ENCODE measurements around the gene SYCE1L. TPM values are rescaled to one million over a fixed set of nuclear protein-coding genes. Genes with fewer than 3 reads are reported as not detected.
"Not testable (repeated sequence)": the region's sequence is repeated elsewhere in the genome, so short reads cannot be mapped to it uniquely, and the experiment has no call there.

SYCE1L gene
- total RNA-seq, 1 donor from 2014 or later, result 2.3 TPM

DNA sequence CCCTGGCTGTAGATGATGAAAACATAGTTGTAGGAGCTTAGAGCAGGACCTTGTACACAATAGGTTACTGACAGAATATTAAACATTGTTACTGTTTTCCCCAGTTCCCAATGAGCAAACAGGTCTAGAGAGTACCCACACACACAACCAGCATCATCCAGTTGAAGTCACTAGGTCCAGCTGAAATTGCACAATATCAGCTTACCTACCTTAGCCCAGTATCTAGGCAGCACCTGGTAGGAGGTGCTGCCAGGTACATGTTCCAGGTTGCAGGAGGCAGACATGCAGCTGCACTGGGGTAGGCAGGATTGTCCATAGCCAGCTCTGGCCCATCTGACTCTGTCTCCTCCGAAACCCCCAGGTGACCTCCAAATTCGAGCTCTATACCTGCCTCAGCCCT lies 1.5 kb upstream of the SYCE1L start:
- DNase-seq (ENCODE audit: low spot score), result no peak

DNA sequence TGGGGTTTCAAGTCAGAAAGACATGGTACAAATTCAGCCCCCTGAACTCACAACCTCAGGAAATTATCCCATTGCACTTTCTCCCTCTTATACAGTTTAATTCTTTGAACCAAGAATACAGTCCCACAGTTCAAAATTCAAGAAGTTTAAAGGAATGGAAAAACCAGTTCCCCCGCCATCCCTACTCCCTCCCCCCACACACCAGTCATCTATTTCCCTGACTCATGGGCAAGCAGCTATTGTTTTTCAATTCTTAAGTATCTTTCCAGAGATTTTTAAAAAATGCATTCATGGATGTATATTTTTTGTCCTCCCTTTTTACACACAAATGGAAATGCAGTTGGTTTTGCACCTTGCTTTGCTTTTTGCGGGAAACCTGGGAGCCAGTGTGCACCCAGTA lies 7.3 kb downstream of the SYCE1L start:
- DNase-seq (ENCODE audit: low spot score), result no peak

DNA sequence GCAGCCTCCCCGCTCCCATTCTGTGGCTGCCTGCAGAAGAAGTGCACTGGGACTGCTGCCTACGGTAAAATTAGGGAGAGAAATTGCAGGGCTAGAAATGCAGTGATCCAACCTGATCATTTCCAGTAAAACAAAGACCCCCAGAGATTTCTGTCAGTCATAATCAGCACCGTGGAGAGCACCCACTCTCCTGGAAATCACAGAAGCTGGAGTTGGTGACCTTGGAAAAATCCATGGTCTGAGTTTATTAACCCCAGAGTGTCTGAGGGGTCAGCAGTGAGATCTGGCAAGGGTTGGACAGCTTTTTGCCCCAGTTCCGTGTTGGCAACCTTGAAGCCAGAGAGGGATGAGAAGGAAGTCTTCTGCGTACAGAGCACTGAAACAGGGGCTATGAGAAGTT lies 7.8 kb downstream of the SYCE1L start:
- no peak for DNase-seq (ENCODE audit: low spot score)

DNA sequence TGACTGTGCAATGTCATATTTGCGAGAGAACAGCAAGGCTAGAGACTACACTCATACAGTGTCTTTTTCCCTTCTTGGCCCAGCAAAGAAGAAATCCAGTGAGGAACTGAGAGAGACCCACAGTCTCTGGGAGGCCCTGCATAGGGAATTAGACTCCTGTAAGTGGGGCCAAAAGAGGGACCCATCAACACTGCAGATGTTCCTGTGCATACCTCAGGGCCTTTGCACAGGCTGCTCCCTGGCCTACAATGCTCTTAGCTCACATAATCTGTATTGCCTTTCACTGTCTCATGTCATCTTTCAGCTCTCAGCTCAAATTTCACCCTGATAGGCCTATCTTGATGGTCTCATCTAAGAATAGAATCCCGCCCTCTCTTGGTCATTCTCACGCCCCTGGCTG lies 9.2 kb downstream of the SYCE1L start:
- DNase-seq (ENCODE audit: low spot score), result no peak

DNA sequence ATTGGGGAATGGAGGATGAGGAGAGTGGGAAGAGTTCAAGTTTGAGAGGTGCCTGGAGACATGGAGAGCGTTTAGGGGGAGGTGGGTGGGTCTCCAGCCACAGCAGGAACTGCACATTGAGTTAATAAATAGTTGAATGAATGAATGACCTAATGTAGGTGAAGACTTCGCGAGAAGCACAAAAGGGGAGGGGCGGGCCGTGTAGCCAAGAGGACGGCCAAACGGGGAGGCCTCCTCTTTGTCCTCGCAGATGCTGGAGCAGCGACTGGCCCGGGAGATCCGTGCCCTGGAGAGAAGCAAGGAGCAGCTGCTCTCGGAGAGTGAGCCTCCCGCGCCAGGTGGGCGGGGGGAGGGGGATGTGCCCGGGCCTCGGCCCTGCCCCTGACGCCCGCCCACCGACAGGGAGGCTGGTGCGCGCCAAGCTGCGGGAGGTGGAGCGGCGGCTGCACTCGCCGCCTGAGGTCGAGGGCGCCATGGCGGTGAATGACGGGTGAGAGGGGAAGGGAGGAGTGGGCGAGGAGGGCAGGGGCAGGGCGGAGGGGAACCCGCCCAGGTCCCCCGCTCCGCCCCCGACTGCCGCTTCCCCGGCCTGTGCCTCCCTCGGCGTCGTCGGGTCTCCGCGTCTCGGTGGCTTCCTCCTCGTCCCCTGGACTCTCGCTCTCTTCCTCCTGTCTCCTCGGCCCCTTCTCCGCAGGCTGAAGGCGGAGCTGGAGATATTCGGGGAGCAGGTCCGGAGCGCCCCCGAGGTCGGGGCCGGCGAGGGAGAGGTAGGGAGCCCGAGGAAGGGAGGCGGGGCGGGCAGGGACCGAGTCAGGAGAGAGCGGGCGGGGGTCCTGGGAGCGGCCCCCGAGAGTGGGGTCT lies 12.9 kb downstream of the SYCE1L start:
- no peak for DNase-seq (ENCODE audit: low spot score)

DNA sequence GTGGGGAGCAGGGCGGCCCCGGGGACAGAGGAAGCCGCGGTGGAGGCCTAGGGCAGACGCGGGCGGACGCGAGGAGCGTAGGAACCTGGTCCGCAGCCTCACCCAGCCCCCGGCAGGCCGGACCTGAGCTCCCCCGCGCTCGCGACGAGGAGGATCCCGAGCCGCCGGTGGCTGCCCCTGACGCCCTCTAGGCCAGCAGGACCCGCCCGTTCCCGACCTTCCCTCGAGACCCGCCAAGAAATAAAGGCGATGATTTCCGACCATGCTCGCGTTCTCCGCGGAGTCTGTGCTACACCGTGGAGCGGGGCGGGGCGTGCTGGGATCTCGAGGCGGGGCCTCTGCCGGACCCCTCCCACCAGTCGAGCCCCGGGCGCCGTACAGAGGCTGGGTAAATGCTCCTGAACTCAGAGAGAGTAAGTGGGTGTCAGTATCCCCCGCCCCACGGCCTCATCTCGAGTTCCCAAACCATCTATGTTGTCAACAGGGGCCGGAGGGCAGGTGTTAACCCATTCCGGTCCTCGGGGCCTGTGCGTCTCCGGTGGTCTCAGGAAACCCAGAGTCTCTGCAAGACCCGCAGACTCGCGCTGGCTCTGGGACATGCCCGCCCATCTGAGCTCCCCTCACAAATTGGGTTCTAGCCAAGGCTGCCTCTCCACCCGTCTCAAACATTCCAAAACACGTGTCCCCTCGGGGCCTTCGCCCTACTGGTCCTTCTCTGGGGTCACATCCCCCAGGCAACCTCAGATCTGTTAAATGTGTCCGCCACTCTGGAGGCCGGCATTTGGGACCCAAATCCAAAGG lies 13.7 kb downstream of the SYCE1L start:
- peak; percentile 46 for DNase-seq (ENCODE audit: low spot score)

DNA sequence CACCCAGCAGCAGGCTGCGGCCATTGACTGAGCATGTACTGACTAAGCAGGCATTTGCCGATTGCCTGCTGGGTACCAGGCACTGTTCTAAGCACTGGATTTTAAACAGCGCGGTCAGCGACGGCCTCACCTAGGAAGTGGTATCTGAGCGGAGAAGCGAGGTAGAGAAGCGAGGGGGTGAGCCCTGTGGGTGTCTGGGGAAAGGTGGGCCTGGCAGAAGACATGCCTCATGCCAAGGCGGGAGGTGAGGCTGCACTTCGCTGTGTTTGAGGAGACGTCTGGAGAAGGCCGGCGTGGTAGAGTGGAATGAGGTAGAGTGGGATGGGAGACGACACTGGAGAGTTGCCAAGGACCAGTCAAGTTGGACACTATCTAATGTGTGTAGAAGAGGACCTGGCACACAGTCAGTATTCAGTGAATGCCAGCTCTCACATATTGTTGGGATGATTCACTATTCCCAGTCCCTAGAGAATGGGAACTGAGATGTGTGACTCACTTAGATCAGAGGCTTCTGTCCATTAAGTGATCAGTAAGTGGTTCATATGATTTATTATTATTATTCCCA lies 14.4 kb downstream of the SYCE1L start:
- DNase-seq (ENCODE audit: low spot score), result no peak

DNA sequence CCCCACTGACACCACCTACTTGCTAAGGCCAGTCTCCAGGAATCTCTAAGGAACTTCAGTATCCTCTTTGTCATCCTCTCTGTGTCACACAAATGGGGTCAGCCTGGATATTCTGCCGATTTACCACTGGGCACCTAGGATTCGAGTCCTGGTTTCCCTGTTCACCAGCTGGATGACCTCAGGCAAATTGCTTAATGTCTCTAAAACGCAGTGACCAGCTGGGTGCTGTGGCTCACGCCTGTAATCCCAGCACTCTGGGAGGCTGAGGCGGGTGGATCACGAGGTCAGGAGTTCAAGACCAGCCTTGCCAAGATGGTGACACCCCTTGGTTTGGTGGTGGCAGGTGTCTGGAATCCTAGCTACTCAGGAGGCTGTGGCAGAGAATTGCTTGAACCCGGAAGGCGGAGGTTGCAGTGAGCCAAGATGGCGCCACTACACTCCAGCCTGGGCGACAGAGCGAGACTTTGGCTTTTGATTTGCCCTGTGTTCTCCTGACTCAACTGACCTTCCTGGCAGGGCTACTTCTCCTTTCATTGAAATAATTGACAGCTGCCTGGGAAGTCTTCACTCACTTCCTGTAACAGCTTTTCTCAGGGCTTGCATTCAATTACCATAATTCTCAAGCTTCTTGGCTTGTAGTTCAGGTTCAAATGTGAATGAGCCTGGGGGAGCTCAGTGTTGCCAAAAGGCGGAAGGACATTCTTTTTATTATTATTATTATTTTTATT lies 15.4 kb downstream of the SYCE1L start:
- DNase-seq (ENCODE audit: low spot score), result no peak

DNA sequence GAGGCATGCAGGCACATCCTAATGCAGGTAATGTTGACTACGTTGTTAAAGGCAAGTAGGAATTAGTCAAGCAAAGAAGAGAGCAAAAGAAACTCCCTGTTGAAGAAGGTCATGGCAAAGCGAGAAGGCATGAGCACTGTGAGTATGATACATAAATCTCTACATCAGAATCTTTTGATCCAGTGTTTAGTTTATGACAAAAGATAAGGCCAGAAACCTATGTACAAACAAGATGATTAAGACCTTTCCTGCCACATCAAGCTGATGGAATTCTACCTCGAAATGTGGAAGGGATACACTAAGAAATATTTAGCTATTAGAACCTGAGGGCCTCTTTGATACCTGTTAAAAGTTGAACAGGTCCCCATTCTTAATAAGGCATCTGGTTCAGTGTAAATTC lies 20.2 kb downstream of the SYCE1L start:
- no peak for DNase-seq (ENCODE audit: low spot score)

DNA sequence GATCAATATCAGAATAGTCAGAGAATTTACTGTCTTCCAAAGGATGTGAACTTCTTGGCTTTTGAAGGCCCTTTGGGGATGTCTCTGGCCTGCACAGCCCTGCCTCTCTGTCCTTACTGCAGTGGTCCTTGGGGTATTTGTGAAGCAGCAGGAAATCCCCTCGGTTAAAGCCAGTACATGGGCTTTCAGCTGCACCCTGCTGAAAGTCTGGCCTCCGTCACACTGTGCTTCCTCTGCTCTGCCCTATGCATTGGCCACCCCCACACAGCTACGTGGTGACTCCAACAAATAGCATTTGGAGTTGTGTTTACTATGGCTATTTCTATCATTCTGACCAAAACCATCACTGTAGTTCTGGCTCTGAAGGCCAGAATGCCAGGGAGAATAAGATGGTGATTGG lies 21.2 kb downstream of the SYCE1L start:
- no peak for DNase-seq (ENCODE audit: low spot score)

DNA sequence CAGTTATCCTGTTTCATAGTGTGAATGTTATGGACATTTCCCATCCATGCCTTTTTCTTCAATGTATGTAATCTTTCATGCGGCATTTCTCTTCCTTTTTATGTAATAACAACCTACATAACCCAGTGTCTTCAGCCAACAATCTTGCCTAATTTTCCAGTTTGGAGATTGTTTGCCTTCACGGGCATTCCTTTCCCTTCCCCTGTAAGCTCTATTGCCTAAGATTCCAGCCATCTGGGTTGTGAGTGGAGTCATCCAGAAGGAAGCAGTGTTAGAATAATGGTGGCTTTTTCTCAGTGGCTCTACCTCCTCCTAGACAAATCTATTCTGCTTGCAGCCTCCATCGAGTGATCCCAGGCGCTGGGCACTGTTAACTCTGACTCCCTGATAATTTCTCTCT lies 22.3 kb downstream of the SYCE1L start:
- DNase-seq (ENCODE audit: low spot score), result no peak

DNA sequence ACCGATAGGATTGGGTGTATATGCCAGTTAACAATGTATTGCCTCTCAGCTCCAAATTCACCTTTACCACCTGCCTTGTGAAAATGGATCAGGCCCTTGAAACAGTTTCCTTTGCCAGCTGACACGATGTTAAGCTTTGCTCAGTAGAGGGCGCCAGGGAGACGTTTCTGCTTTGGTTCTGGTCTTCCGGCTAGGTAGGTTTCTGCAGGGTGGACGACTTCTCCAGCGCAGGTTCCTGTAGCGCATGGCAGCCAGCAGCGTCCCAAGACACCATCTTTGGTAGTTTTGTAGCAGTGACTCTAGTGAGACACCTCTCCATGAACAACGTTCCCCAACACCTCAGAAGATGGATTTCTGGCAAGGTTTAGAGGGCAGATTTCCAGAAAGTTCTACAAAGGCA lies 24.0 kb downstream of the SYCE1L start:
- no peak for DNase-seq (ENCODE audit: low spot score)

DNA sequence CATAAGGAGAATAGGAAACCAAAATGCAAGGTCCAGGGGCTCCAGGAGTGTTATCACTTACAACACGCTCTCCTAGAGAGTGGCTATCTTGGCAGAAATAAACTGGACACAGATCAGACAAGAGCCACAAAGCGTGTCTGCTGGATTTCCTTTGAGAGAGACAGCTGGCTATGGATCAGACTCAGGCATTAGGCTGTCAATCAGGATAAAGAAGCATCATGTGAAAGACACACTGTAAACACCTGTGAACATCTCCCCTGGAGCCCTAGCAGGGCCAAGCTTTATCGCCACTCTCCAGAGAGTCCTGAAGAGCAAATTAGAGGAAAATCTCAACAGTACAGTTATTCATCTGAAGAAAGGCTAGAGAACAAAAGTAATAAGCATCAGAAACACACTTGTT lies 26.0 kb downstream of the SYCE1L start:
- DNase-seq (ENCODE audit: low spot score), result no peak

DNA sequence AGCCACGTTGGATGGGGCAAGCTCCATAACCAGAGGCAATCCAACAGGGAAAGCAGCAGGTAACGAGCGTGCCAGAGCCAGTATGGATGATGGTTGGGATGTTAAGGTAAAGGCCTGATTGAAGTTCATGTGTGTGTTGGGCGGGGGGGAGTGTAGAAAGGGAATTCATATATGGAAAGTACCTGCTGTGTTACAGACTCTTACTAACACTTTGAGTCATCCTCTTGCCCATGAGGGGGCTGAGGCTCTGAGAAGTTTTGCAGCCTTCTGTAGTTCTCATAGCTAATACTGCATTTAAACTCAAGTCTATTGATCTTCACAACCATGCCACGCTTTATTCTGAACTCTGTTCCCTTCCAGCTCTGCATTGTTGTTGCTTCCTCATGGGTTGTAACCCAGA lies 28.5 kb downstream of the SYCE1L start:
- no peak for DNase-seq (ENCODE audit: low spot score)

DNA sequence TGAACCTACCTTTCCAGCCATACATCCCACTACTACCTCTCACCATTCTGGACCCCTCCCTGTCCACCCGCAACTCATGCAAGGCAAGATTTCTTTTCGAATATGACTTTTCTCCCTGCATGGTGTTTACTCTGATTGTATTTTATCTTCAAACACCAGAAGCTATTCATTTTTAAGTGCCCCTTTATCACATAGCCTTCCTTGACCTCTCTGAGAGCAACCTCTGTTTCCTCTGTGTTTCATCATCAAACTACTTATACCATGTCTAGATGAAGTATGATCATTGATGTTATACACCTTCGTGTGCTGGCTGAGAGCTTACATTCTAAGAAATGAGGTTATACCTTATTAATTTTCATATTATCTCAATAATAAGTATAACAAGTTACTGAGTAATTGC lies 31.8 kb downstream of the SYCE1L start:
- DNase-seq (ENCODE audit: low spot score), result no peak

DNA sequence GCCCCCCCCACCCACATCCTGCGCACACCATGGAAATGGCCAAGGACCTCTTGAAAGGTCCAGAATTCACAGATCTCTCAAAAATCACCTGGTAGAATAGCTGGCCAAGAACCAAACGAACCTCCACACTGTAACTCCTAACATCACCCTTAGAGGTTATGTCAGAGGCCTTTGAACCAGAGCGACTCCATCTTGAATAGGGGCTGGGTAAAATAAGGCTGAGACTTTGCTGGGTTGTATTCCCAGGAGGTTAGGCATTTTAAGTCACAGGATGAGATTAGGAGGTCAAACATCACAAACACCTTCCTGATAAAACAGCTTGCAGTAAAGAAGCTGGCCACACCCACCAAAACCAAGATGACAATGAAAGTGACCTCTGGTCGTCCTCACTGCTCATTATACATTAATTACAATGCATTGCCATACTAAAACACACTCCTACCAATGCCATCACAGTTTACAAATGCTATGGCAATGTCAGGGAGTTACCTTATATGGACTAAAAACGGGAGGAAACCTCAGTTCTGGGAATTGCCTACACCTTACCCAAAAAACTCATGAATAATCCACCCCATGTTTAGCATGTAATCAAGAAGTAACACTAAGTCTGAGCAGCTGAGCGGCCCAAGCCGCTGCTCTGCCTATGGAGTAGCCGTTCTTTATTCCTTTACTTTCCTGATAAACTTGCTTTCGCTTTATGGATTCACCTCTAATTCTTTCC lies 34.8 kb downstream of the SYCE1L start:
- DNase-seq (ENCODE audit: low spot score), result no peak

DNA sequence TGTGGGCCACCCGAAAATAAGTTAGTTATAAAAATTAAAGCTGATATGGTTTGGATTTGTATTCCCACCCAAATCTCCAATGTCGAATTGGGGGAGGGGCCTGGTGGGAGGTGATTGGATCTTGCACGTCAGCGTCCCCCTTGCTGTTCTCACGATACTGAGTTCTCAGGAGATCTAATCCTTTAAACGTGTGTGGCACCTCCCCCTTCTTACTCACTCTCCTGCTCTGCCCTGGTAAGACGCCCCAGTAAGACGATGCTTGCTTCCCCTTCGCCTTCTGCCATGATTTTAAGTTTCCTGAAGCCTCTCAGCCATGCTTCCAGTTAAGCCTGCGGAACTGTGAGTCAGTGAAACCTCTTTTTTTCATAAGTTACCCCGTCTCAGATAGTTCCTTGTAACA lies 35.4 kb downstream of the SYCE1L start:
- DNase-seq (ENCODE audit: low spot score), result no peak

DNA sequence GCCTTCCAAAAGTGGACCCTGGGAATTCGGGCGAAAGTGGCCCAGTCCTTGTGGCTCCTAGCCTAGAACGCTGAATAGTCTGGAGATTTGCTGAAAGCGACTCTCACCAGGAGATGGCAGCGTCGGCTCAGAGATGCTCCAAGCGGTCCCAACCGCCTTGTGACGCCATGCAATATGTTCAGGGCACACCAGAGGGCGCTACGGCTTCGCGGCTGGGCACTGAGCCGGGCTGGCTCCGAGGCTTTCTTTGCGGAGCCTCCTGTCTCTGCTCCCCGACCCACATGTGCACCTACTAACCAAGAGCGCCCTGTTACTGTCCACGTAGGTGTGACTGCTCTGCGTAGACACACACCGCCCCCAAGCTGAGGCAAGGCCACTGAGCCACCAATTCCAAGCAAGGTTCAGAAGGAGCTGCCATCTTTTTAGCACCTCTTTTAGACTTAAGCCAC lies 36.9 kb downstream of the SYCE1L start:
- DNase-seq (ENCODE audit: low spot score), result peak; percentile 88

DNA sequence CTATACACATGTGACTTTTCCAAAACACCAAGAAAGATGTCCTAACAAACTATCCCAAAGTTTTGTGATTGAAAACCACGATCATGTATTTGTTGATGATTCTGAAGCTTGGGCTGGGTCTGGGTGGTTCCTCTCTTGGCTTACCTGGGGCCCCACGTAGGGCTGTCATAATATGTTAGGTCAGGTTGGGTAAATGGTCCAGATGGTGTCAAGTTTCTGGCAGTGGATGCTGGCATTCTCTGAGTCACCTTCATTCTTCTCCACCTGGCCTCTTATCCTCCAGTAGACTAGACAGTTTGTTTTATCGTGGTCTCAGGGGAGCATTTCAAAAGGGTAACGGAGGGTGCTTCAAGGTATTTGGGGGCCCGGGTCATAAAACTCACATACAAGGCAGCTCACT lies 39.4 kb downstream of the SYCE1L start:
- no peak for DNase-seq (ENCODE audit: low spot score)

DNA sequence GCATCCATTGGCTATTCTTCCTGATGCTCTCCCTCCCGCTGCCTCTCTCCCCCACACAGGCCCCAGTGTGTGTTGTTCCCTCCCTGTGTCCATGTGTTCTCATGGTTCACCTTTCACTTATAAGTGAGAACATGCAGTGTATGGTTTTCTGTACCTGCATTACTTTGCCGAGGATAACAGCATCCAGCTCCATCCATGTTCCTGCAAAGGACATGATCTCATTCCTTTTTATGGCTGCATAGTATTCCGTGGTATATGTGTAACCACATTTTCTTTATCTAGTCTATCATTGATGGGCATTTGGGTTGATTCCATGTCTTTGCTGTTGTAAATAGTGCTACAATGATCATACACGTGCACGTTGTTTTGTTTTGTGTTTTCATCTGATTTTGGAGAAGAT lies 43.3 kb downstream of the SYCE1L start:
- not testable (repeated sequence) for DNase-seq (ENCODE audit: low spot score)

DNA sequence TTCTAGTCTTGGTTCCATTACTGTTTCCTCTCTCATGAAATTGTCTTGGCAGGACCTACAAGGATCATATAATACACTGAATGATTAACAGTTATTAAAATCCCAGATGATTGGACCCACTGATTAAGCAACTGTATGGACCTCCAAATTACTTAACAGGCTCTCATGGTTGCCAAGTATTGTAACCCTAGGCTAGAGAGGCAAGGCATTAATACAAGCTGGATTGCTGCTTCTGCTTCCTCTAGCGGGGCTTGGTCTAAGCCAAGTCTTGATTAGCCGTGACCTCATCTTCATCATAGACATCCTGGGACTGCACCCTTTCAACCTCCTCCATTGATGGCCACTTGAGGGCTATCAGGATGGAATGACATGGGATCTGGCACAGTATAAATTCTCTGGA lies 46.9 kb downstream of the SYCE1L start:
- DNase-seq (ENCODE audit: low spot score), result no peak

Measured in mucosa of gallbladder (tissue), 1 donor.